Activated T-helper 17 cell treated with anti-CD3 and anti-CD28 coated beads, Interleukin-2, amount 50 U/mL, for 72 hours (primary cell): ENCODE measurements around the gene CCDC38. TPM values are rescaled to one million over a fixed set of nuclear protein-coding genes. Genes with fewer than 3 reads are reported as not detected.
"Not testable (repeated sequence)": the region's sequence is repeated elsewhere in the genome, so short reads cannot be mapped to it uniquely, and the experiment has no call there.

Experiments used
- ATAC-seq: fragments of 150-1000 bp; cut with Tn5 transposase; replicated peaks from 2 replicates; pipeline ENCODE4 v1.10.0; 2021; ENCODE audit warnings: mild to moderate bottlenecking, moderate library complexity
- H3K27ac Mint-ChIP-seq: one replicate; pipeline ENCODE4 v1.8.0; 2022; ENCODE audit warnings: mixed read lengths
- H3K27me3 Mint-ChIP-seq: one replicate; pipeline ENCODE4 v1.8.0; 2022; ENCODE audit warnings: mixed read lengths
- H3K36me3 Mint-ChIP-seq: one replicate; pipeline ENCODE4 v1.8.0; 2022; ENCODE audit warnings: low read depth, mild to moderate bottlenecking, mixed read lengths
- H3K4me1 Mint-ChIP-seq: one replicate; pipeline ENCODE4 v1.8.0; 2022; ENCODE audit warnings: mixed read lengths
- H3K4me3 Mint-ChIP-seq: one replicate; pipeline ENCODE4 v1.8.0; 2022; ENCODE audit warnings: mild to moderate bottlenecking, mixed read lengths
- H3K9me3 Mint-ChIP-seq: one replicate; pipeline ENCODE4 v1.8.0; 2022; ENCODE audit warnings: mixed read lengths
- total RNA-seq, 2 donors: library from RNA; stranded (reverse); gene quantifications; one replicate each; pipeline ENCODE4 v1.2.3, GENCODE V29; 2022

The CCDC38 gene
- total RNA-seq, 2 donors from 2014 or later, result 0.24 to 0.28 TPM

DNA sequence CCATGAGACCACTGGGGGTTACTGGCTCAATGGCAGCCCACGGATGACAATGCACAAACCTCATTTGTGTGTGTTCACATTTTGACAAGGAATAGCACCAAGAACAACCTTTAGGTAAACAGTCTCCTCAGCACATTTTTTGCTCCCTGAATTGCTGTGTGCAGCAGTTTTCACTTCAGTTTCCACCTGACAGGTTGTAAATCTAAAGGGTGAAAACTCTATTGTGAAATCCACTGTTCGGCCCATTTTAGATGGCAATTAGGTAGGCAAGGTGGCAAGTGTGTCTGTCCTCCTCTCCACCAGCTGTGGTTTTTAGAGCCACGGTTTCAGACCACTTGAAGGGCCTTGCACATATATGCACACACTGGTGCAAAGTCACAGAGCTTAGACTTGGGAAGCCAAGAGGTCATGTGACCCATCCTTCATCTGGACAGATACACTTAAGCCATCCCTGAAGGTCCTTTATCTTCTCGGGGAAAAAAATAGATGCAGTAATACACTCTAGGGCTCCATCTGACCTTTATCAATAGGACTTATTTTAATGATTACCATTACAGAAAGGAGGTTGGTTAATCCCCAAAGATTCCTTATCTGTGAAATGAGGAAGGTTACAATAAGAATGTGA is 30.5 kb upstream of the CCDC38 start:
- Mint-ChIP-seq H3K4me3 (no peak overlapping the region), H3K36me3 (no peaks in the 10 kb centered on the region), H3K27ac (no peak overlapping the region), H3K27me3 (no peaks in the 10 kb centered on the region), H3K9me3 (no peaks in the 10 kb centered on the region), H3K4me1 (no peaks in the 10 kb centered on the region)
- ATAC-seq, result no peak

DNA sequence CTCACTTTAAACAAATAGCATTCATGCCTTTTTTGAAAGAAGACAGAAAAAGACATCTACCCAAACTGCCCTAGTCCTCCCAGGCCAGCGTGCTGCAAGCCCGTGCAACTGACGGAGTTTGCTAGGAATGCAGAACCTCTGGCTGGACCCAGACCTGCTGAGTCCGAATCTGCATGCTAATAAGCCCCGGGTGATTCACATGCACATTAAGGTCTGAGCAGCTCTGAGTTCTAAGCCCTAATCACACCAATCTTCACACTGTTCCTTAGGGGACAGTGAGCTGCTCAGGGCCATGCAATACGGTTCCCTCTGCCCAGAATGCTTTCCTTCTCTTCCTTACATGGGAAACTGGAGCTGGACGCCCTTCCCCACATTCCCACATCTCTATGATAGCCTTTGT is 28.5 kb upstream of the CCDC38 start:
- Mint-ChIP-seq H3K36me3 (no peaks in the 10 kb centered on the region), H3K4me1 (no peaks in the 10 kb centered on the region), H3K4me3 (no peak overlapping the region), H3K27ac (no peak overlapping the region), H3K9me3 (no peaks in the 10 kb centered on the region), H3K27me3 (no peaks in the 10 kb centered on the region)
- no peak for ATAC-seq

GRCh38 chr12:95969116-95969515 is 26.7 kb upstream of the CCDC38 start:
- H3K36me3 Mint-ChIP-seq, H3K9me3 Mint-ChIP-seq, H3K27me3 Mint-ChIP-seq, H3K4me1 Mint-ChIP-seq, ATAC-seq, H3K4me3 Mint-ChIP-seq, H3K27ac Mint-ChIP-seq: not testable (repeated sequence)

DNA sequence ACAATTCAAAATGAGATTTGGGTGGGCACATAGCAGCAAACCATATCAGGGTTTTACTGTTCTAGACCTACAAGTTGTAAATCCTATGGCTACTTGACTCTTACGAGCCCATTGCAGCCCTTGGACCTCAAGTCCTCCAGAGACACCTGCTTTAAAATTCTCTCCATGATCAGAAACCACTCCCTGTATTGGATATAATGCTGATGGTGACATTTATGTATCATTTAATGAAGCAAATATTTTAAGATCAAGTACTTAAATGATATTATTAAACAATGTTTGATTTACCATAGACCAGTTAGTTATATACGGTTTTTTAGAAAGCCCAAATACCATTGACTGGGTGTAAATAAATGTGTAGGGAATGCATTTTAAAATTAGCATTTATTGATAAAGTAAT is 24.9 kb upstream of the CCDC38 start:
- H3K27ac Mint-ChIP-seq, result no peak overlapping the region
- ATAC-seq, result no peak

GRCh38 chr12:95966287-95966870 is 24.0 kb upstream of the CCDC38 start:
- Mint-ChIP-seq H3K27me3 (no peaks in the 10 kb centered on the region), H3K4me1 (no peaks in the 10 kb centered on the region), H3K9me3 (no peaks in the 10 kb centered on the region), H3K36me3 (no peaks in the 10 kb centered on the region), H3K27ac (no peak overlapping the region), H3K4me3 (no peak overlapping the region)
- no peak for ATAC-seq

More for the DNA sequence above, 24.9 kb upstream of the CCDC38 start:
- Mint-ChIP-seq H3K4me3 (no peak overlapping the region), H3K9me3 (no peaks in the 10 kb centered on the region), H3K4me1 (no peaks in the 10 kb centered on the region), H3K27me3 (no peaks in the 10 kb centered on the region), H3K36me3 (no peaks in the 10 kb centered on the region)

- Mint-ChIP-seq H3K4me1 (no peaks in the 10 kb centered on the region), H3K36me3 (no peaks in the 10 kb centered on the region), H3K9me3 (no peaks in the 10 kb centered on the region), H3K4me3 (no peak overlapping the region), H3K27me3 (no peaks in the 10 kb centered on the region), H3K27ac (no peak overlapping the region)
- ATAC-seq, result no peak
Measured at GRCh38 chr12:95963096-95963495, 20.7 kb upstream of the CCDC38 start.

GRCh38 chr12:95962222-95962621 is 19.8 kb upstream of the CCDC38 start:
- H3K4me1 Mint-ChIP-seq, result no peaks in the 10 kb centered on the region
- H3K27me3 Mint-ChIP-seq, result no peaks in the 10 kb centered on the region
- H3K9me3 Mint-ChIP-seq, result no peaks in the 10 kb centered on the region
- H3K36me3 Mint-ChIP-seq, result no peaks in the 10 kb centered on the region
- H3K27ac Mint-ChIP-seq, result no peak overlapping the region
- no peak for ATAC-seq
- no peak overlapping the region for H3K4me3 Mint-ChIP-seq

- H3K27ac Mint-ChIP-seq, result no peak overlapping the region
- H3K27me3 Mint-ChIP-seq, result no peaks in the 10 kb centered on the region
- H3K4me1 Mint-ChIP-seq, result no peaks in the 10 kb centered on the region
- no peak for ATAC-seq
- no peaks in the 10 kb centered on the region for H3K36me3 Mint-ChIP-seq
- no peaks in the 10 kb centered on the region for H3K9me3 Mint-ChIP-seq
- no peak overlapping the region for H3K4me3 Mint-ChIP-seq
Measured at GRCh38 chr12:95960241-95960640, 17.8 kb upstream of the CCDC38 start.

DNA sequence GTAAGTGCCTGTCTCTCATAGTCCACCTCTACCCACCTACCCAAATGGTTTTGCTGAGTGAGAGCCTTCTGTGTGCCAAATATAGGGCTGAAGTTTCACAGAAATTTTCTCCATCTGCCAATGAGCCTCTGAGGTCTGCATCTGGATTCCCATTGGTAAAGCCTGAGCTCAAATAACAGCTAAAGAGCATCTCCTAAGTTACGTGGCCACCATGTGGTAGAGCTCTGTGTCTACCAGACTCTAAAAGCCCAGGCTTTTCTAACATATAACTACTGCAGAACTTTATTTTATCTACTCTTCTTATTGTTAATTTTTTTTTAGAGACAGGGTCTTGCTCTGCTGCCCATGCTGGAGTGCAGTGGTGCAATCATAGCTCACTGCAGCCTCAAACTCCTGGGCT is 16.7 kb upstream of the CCDC38 start:
- ATAC-seq, result no peak
- no peaks in the 10 kb centered on the region for H3K4me1 Mint-ChIP-seq
- H3K4me3 Mint-ChIP-seq, result no peak overlapping the region
- no peaks in the 10 kb centered on the region for H3K27me3 Mint-ChIP-seq
- no peak overlapping the region for H3K27ac Mint-ChIP-seq
- no peaks in the 10 kb centered on the region for H3K36me3 Mint-ChIP-seq
- no peaks in the 10 kb centered on the region for H3K9me3 Mint-ChIP-seq

- Mint-ChIP-seq H3K27me3 (no peaks in the 10 kb centered on the region), H3K4me1 (no peaks in the 10 kb centered on the region), H3K9me3 (no peaks in the 10 kb centered on the region), H3K27ac (no peak overlapping the region), H3K4me3 (no peak overlapping the region), H3K36me3 (no peaks in the 10 kb centered on the region)
- ATAC-seq, result no peak
Measured at GRCh38 chr12:95956557-95957145, 14.2 kb upstream of the CCDC38 start.

GRCh38 chr12:95955549-95956159 is 13.2 kb upstream of the CCDC38 start:
- no peak for ATAC-seq
- no peaks in the 10 kb centered on the region for H3K27me3 Mint-ChIP-seq
- H3K36me3 Mint-ChIP-seq, result no peaks in the 10 kb centered on the region
- no peaks in the 10 kb centered on the region for H3K9me3 Mint-ChIP-seq
- H3K27ac Mint-ChIP-seq, result no peak overlapping the region
- no peak overlapping the region for H3K4me3 Mint-ChIP-seq
- H3K4me1 Mint-ChIP-seq, result no peaks in the 10 kb centered on the region

DNA sequence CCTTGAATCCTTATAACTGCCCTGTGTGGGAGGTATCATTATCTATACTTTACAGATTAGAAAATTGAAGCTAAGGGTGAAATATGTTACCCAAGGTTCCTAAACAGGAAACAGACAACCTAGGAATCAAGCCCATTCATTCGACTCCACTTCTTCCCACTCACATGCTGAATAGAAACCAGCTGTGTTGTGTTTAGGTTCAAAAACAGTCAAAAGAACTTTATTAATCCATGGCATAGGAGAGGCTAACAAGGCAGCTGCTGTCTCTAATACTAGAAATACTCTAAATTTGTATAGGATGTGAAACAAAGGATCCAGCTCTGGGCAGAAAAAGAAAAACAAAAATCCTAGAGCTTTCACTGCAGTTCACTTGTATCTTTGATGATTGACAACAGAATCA is 10.6 kb upstream of the CCDC38 start:
- no peaks in the 10 kb centered on the region for H3K9me3 Mint-ChIP-seq
- no peak overlapping the region for H3K27ac Mint-ChIP-seq
- no peaks in the 10 kb centered on the region for H3K27me3 Mint-ChIP-seq
- ATAC-seq, result no peak
- H3K4me3 Mint-ChIP-seq, result no peak overlapping the region
- H3K36me3 Mint-ChIP-seq, result no peaks in the 10 kb centered on the region
- H3K4me1 Mint-ChIP-seq, result no peaks in the 10 kb centered on the region

DNA sequence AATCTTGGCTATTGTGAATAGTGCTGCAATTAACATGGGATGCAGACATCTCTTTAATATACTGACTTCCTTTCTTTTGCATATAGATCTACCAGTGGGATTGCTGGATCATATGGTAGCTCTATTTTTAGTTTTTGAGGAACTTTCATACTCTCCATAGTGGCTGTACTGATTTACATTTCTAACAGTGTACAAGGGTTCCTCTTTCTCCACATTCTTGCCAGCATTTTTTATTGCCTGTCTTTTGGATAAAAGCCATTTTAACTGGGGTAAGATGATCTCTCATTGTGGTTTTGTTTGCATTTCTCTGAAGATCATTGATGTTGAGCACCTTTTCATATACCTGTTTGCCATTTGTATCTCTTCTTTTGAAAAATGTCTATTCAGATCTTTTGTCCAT is 9.1 kb upstream of the CCDC38 start:
- Mint-ChIP-seq H3K27ac (no peak overlapping the region), H3K4me3 (no peak overlapping the region), H3K9me3 (no peaks in the 10 kb centered on the region), H3K27me3 (no peaks in the 10 kb centered on the region), H3K4me1 (no peaks in the 10 kb centered on the region), H3K36me3 (no peaks in the 10 kb centered on the region)
- no peak for ATAC-seq

GRCh38 chr12:95949477-95950206 is 7.2 kb upstream of the CCDC38 start:
- H3K4me1 Mint-ChIP-seq, result no peaks in the 10 kb centered on the region
- H3K27me3 Mint-ChIP-seq, result no peaks in the 10 kb centered on the region
- H3K4me3 Mint-ChIP-seq, result no peak overlapping the region
- no peak for ATAC-seq
- H3K9me3 Mint-ChIP-seq, result no peaks in the 10 kb centered on the region
- H3K27ac Mint-ChIP-seq, result no peak overlapping the region
- no peaks in the 10 kb centered on the region for H3K36me3 Mint-ChIP-seq
